ENCODE results near the gene CASQ2. TPM values are rescaled to one million over a fixed set of nuclear protein-coding genes. Genes with fewer than 3 reads are reported as not detected.

CASQ2 gene
- total and polyA plus RNA-seq, 2 of the 13 experiments (the other 11 are each of a cell fraction or from before 2014, with no cell fraction given) = not detected

DNA sequence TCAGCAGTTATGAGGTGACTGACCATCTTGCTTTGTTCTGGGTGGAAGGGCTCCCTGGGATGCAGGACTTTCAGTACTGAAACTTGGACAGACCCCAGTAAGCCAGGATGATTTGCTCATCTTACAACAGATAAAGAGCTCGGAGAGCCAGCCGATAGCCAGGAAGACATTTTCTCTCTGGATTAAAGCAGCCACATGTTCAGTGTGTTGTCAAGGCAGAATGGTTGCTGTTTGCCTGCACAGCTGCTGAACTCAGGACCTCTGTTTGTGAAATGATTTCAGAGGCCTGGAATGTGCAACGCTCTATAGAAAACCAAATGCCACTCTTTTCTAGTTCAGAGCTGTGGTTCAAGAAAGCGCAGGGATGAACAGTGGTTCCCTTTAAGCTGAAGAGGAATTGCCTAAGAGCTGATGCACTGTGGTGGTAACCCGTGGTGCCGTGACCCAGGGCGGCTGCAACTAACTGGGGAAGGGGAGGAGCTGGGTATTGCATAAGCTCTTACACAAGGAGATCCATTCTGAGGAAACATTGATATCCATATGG is 40.7 kb downstream of the CASQ2 start (continued):
- TF ChIP-seq CCAR2 (optimal IDR thresholded peaks at IDR 0.05; ENCODE audit: low read depth, low read length) = no peak
- TF ChIP-seq XRCC5 (optimal IDR thresholded peaks at IDR 0.05; ENCODE audit: low read length) = peak; percentile 20
- TF ChIP-seq DR1 (CRISPR knock-in tag; IDR thresholded peaks at IDR 0.05) = no peak
- TF ChIP-seq POGZ (CRISPR knock-in tag; IDR thresholded peaks at IDR 0.05) = peak; percentile 21; the same call in 1 of the 2 replicates
- TF ChIP-seq, protein P1, sequence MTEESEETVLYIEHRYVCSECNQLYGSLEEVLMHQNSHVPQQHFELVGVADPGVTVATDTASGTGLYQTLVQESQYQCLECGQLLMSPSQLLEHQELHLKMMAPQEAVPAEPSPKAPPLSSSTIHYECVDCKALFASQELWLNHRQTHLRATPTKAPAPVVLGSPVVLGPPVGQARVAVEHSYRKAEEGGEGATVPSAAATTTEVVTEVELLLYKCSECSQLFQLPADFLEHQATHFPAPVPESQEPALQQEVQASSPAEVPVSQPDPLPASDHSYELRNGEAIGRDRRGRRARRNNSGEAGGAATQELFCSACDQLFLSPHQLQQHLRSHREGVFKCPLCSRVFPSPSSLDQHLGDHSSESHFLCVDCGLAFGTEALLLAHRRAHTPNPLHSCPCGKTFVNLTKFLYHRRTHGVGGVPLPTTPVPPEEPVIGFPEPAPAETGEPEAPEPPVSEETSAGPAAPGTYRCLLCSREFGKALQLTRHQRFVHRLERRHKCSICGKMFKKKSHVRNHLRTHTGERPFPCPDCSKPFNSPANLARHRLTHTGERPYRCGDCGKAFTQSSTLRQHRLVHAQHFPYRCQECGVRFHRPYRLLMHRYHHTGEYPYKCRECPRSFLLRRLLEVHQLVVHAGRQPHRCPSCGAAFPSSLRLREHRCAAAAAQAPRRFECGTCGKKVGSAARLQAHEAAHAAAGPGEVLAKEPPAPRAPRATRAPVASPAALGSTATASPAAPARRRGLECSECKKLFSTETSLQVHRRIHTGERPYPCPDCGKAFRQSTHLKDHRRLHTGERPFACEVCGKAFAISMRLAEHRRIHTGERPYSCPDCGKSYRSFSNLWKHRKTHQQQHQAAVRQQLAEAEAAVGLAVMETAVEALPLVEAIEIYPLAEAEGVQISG (CRISPR knock-in tag; IDR thresholded peaks at IDR 0.05) = 0 out of 2 replicates have a peak, but pooled peaks have one; percentile 18
- TF ChIP-seq, protein P2, sequence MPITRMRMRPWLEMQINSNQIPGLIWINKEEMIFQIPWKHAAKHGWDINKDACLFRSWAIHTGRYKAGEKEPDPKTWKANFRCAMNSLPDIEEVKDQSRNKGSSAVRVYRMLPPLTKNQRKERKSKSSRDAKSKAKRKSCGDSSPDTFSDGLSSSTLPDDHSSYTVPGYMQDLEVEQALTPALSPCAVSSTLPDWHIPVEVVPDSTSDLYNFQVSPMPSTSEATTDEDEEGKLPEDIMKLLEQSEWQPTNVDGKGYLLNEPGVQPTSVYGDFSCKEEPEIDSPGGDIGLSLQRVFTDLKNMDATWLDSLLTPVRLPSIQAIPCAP (CRISPR knock-in tag; IDR thresholded peaks at IDR 0.05; ENCODE audit: low read depth) = no peak
- TF ChIP-seq, protein P3, sequence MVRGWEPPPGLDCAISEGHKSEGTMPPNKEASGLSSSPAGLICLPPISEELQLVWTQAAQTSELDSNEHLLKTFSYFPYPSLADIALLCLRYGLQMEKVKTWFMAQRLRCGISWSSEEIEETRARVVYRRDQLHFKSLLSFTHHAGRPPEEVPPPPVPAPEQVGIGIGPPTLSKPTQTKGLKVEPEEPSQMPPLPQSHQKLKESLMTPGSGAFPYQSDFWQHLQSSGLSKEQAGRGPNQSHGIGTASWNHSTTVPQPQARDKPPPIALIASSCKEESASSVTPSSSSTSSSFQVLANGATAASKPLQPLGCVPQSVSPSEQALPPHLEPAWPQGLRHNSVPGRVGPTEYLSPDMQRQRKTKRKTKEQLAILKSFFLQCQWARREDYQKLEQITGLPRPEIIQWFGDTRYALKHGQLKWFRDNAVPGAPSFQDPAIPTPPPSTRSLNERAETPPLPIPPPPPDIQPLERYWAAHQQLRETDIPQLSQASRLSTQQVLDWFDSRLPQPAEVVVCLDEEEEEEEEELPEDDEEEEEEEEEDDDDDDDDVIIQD (CRISPR knock-in tag; IDR thresholded peaks at IDR 0.05; ENCODE audit: low read depth) = 0 out of 2 replicates have a peak, but pooled peaks have one; percentile 16
- TF ChIP-seq EP300 (IDR thresholded peaks at IDR 0.05; ENCODE audit: low read depth in 2 of 2, low read length in 2 of 2) = peak; percentile 37 to 63; a peak in 2 of 4 replicates
- 0 out of 2 replicates have a peak, but pooled peaks have one; percentile 21 for TF ChIP-seq EP300 (CRISPR knock-in tag; IDR thresholded peaks at IDR 0.05; ENCODE audit: borderline replicate concordance)
- TF ChIP-seq XBP1 (CRISPR knock-in tag; IDR thresholded peaks at IDR 0.05) = no peak
- no peak for TF ChIP-seq ZNF124 (CRISPR knock-in tag; IDR thresholded peaks at IDR 0.05)
- no peak for TF ChIP-seq THYN1 (CRISPR knock-in tag; IDR thresholded peaks at IDR 0.05; ENCODE audit: borderline replicate concordance, low read depth)
- no peak for TF ChIP-seq ZNF24 (IDR thresholded peaks at IDR 0.05)
- no peak for TF ChIP-seq ZNF296 (CRISPR knock-in tag; conservative IDR thresholded peaks at IDR 0.05)
- TF ChIP-seq RFX1 (IDR thresholded peaks at IDR 0.05) = 0 out of 2 replicates have a peak, but pooled peaks have one; percentile 9
- TF ChIP-seq ZC3H13 (CRISPR knock-in tag; IDR thresholded peaks at IDR 0.05) = no peak
- peak; percentile 34; the same call in 1 of the 3 replicates for TF ChIP-seq MXI1 (IDR thresholded peaks at IDR 0.05; ENCODE audit: borderline replicate concordance, low read depth, low read length)
- TF ChIP-seq RXRA (CRISPR knock-in tag; IDR thresholded peaks at IDR 0.05) = peak; percentile 36; the same call in 1 of the 2 replicates
- TF ChIP-seq RBFOX2 (IDR thresholded peaks at IDR 0.05; ENCODE audit: low read depth, low read length) = no peak
- TF ChIP-seq, protein P4, sequence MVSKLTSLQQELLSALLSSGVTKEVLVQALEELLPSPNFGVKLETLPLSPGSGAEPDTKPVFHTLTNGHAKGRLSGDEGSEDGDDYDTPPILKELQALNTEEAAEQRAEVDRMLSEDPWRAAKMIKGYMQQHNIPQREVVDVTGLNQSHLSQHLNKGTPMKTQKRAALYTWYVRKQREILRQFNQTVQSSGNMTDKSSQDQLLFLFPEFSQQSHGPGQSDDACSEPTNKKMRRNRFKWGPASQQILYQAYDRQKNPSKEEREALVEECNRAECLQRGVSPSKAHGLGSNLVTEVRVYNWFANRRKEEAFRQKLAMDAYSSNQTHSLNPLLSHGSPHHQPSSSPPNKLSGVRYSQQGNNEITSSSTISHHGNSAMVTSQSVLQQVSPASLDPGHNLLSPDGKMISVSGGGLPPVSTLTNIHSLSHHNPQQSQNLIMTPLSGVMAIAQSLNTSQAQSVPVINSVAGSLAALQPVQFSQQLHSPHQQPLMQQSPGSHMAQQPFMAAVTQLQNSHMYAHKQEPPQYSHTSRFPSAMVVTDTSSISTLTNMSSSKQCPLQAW (CRISPR knock-in tag; IDR thresholded peaks at IDR 0.05) = no peak
- 0 out of 2 replicates have a peak, but pooled peaks have one; percentile 18 for TF ChIP-seq HDAC2 (CRISPR knock-in tag; IDR thresholded peaks at IDR 0.05)
- TF ChIP-seq RORA (CRISPR knock-in tag; IDR thresholded peaks at IDR 0.05) = no peak
- no peak for TF ChIP-seq NFE2L1 (CRISPR knock-in tag; IDR thresholded peaks at IDR 0.05; ENCODE audit: borderline replicate concordance)
